B cell (primary cell): ENCODE results near the gene P3H3.

Experiments
- CTCF ChIP-seq: fragments of 200-600 bp; IDR thresholded peaks from one replicate; pipeline ENCODE4 v1.8.0; 2022; ENCODE audit warnings: antibody characterized with exemption, mild to moderate bottlenecking
- EZH2 ChIP-seq: IDR thresholded peaks from 2 replicates; pipeline ENCODE4 v1.6.1; 2012; ENCODE audit warnings: borderline replicate concordance, low read depth, mild to moderate bottlenecking, moderate library complexity, low read length; ENCODE audit not compliant: insufficient read depth, poor library complexity, severe bottlenecking

DNA sequence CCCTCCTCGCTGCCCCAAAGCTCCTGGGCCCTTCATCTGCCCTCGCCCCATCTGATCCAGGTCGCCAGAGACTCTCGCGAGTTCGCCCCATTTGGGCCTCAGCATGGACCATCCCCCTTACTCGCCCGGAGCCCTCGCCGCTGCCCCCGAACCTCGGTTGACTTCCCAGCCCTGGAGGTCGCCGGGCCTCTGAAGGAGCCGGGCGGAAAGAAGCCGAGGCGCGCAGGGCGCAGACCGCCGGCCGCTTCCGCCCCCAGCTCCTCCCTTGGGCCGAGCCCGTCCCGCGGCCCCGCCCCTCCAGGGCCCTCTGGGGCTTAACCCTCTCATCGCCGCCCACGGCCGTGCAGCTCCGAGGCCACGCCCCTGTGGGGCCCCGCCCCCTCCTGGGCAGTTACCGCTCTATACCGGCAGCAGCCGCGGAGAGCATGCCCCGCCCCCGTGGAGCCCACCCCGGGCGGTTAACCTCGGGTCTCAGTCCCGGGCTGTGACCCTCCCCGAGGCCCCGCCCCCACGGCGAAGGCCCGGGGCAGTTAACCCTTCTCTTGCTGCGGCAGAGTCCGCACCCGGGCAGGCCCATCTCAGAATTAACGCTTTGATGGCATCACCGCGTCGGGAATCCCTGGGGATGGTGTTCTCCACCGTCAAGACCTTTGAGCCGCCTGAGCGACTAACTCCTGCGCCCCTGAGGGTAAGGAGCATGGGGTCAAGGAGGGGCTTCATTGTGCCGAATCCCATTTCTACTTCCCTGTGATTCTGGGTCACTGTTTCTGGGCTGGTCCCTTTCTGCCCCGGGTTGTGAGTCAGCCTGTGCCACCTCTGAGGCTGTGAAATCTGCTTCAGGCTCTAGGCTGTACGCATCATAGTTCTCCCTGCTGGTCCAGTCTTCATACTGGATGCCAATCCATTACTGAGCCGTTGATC, 45.1 kb downstream of the P3H3 start, which contains the start of gene SPSB2:
- TF ChIP-seq CTCF: no peak
- TF ChIP-seq EZH2: no peak
